Measurements from ENCODE around the gene SYNGAP1. TPM values are rescaled to one million over a fixed set of nuclear protein-coding genes. Genes with fewer than 3 reads are reported as not detected.
A peak's percentile ranks its signal among the peaks of the same experiment; 100 is the strongest.

The SYNGAP1 gene
- total and polyA plus RNA-seq, 9 of the 15 experiments (the other 6 are each of a cell fraction or from before 2014, with no cell fraction given): 0.01 to 22.8 (median 3.2) TPM

DNA sequence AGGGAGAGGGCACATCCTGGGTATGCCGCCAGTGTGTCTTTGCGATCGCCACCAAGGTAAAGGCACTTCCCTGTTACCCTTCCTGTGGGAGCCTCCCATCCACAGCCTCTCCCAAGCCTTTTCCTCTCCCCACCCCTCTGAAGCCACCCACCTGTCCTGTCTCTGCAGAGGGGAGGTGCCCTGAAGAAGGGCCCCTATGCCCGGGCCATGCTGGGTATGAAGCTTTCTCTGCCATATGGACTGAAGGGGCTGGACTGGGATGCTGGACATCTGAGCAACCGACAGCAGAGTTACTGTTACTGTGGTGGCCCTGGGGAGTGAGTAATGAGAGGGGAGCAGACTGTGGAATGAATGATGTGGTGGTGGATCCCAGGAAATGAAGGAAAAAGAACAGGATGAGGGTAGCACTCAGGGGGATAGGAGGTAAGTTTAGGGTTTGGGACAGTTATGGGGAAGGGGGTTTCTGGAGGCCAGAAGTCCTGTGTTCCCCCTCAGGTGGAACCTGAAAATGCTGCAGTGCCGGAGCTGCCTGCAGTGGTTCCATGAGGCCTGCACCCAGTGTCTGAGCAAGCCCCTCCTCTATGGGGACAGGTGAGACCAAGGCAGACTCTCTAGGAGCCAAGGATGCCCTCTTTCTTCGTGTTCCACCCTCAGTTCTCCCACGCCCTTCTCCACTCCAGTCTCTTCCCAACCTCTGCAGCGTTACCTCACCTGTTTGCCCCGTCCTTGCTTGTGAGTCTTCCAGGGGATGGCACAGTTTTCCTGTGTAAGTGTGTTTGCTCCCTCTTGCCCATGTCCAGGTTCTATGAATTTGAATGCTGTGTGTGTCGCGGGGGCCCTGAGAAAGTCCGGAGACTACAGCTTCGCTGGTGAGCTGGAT lies 6.4 kb upstream of the SYNGAP1 start:
- H3K9ac ChIP-seq (ENCODE audit: insufficient read depth in 1 of 2, low read depth in 2 of 2, low read length in 2 of 2): peak overlapping the region in 1 of 2 experiments; percentile 34; a peak in 1 of 4 replicates
- H3K4me3 ChIP-seq: no peak overlapping the region
- H4K20me1 ChIP-seq (replicated peaks; ENCODE audit: control insufficient read depth, insufficient read depth, low read length): peaks cover 5% of the 10 kb centered on the region
- FAIRE-seq (no peak), ATAC-seq (no peak), DNase-seq (ENCODE audit: extremely low read depth in 1 of 4, low spot score in 3 of 4) (no peak)
- H3K4me1 ChIP-seq (replicated peaks in 1 of 2; ENCODE audit: control insufficient read depth in 2 of 2, insufficient read depth in 2 of 2, low read length in 2 of 2): peaks cover 28 to 44% of the 10 kb centered on the region in 2 experiments
- no TSS peak for BruUV-seq (replicated peaks)
- H3K27ac ChIP-seq (ENCODE audit: extremely low read depth, low read depth, low read length): no peak overlapping the region
- H3K4me2 ChIP-seq (ENCODE audit: insufficient read depth, low read length): no peak overlapping the region
- intact Hi-C loops (cut with micrococcal nuclease) (loop anchor here (5.0 kb wide), 1 partner anchor 116 kb away; the partner anchor contains the start of gene RGL2), in situ Hi-C loops (cut with MboI) (no loop called here)
- H3K36me3 ChIP-seq (ENCODE audit: control insufficient read depth, insufficient read depth, low read length): peaks cover 59% of the 10 kb centered on the region
- H3K9me3 ChIP-seq (replicated peaks; ENCODE audit: control insufficient read depth, insufficient read depth, low read depth, low read length): no peaks in the 10 kb centered on the region
- no peaks in the 10 kb centered on the region for H3K9me1 ChIP-seq (ENCODE audit: control insufficient read depth, insufficient read depth, low read length)
- POLR2A ChIA-PET: interaction anchor here (1.6 kb wide), 1 partner anchor 13 kb away, joined by 4 read pairs; no protein-coding TSS in a partner anchor
- 89% methylated on average over 14 of the region's 14 CpGs for WGBS (ENCODE audit: insufficient coverage, low coverage, missing lambda C conversion rate)
- no peaks in the 10 kb centered on the region for H3K27me3 ChIP-seq (ENCODE audit: control insufficient read depth in 2 of 2, insufficient read depth in 2 of 2, low read length in 2 of 2)
- no peak overlapping the region for H2AFZ ChIP-seq (ENCODE audit: low read depth, low read length)
- peaks cover 53% of the 10 kb centered on the region for H3K79me2 ChIP-seq (ENCODE audit: control insufficient read depth, insufficient read depth, low read length)
- CTCF ChIA-PET (ENCODE audit: low intra/inter-chr PET ratio): no interaction called here
- no peak for TF ChIP-seq SIN3A (IDR thresholded peaks at IDR 0.05; ENCODE audit: borderline replicate concordance in 2 of 2, control insufficient read depth in 1 of 2, low read depth in 2 of 2, low read length in 2 of 2)
- no peak for TF ChIP-seq FIP1L1 (IDR thresholded peaks at IDR 0.05; ENCODE audit: low read depth, low read length, poor library complexity, severe bottlenecking)
- no peak for TF ChIP-seq NR2F6 (CRISPR knock-in tag; IDR thresholded peaks at IDR 0.05)
- no peak for TF ChIP-seq ZNF134 (CRISPR knock-in tag; conservative IDR thresholded peaks at IDR 0.05)
- no peak for TF ChIP-seq ZNF324 (CRISPR knock-in tag; IDR thresholded peaks at IDR 0.05)
- TF ChIP-seq, protein P1, sequence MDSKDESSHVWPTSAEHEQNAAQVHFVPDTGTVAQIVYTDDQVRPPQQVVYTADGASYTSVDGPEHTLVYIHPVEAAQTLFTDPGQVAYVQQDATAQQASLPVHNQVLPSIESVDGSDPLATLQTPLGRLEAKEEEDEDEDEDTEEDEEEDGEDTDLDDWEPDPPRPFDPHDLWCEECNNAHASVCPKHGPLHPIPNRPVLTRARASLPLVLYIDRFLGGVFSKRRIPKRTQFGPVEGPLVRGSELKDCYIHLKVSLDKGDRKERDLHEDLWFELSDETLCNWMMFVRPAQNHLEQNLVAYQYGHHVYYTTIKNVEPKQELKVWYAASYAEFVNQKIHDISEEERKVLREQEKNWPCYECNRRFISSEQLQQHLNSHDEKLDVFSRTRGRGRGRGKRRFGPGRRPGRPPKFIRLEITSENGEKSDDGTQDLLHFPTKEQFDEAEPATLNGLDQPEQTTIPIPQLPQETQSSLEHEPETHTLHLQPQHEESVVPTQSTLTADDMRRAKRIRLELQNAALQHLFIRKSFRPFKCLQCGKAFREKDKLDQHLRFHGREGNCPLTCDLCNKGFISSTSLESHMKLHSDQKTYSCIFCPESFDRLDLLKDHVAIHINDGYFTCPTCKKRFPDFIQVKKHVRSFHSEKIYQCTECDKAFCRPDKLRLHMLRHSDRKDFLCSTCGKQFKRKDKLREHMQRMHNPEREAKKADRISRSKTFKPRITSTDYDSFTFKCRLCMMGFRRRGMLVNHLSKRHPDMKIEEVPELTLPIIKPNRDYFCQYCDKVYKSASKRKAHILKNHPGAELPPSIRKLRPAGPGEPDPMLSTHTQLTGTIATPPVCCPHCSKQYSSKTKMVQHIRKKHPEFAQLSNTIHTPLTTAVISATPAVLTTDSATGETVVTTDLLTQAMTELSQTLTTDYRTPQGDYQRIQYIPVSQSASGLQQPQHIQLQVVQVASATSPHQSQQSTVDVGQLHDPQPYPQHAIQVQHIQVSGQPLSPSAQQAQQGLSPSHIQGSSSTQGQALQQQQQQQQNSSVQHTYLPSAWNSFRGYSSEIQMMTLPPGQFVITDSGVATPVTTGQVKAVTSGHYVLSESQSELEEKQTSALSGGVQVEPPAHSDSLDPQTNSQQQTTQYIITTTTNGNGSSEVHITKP (IDR thresholded peaks at IDR 0.05; ENCODE audit: partially characterized antibody): no peak
- no peak for TF ChIP-seq KLF6 (CRISPR knock-in tag; IDR thresholded peaks at IDR 0.05; ENCODE audit: borderline replicate concordance)
- peak; percentile 38 for TF ChIP-seq POLR2A (conservative IDR thresholded peaks at IDR 0.05)
- TF ChIP-seq NCOA4 (IDR thresholded peaks at IDR 0.05; ENCODE audit: partially characterized antibody): no peak
- 0 out of 2 replicates have a peak, but pooled peaks have one; percentile 20 for TF ChIP-seq GABPB1 (CRISPR knock-in tag; IDR thresholded peaks at IDR 0.05)
- TF ChIP-seq, protein P2, sequence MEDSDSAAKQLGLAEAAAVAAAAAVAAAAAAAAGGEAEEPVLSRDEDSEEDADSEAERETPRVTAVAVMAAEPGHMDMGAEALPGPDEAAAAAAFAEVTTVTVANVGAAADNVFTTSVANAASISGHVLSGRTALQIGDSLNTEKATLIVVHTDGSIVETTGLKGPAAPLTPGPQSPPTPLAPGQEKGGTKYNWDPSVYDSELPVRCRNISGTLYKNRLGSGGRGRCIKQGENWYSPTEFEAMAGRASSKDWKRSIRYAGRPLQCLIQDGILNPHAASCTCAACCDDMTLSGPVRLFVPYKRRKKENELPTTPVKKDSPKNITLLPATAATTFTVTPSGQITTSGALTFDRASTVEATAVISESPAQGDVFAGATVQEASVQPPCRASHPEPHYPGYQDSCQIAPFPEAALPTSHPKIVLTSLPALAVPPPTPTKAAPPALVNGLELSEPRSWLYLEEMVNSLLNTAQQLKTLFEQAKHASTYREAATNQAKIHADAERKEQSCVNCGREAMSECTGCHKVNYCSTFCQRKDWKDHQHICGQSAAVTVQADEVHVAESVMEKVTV (CRISPR knock-in tag; IDR thresholded peaks at IDR 0.05): no peak
- TF ChIP-seq PCBP2 (IDR thresholded peaks at IDR 0.05; ENCODE audit: low read depth, low read length, poor library complexity, severe bottlenecking): no peak
- TF ChIP-seq RBFOX2 (IDR thresholded peaks at IDR 0.05; ENCODE audit: low read depth, low read length): peak; percentile 20; the same call in 1 of the 2 replicates
- peak; percentile 61; the same call in 1 of the 2 replicates for TF ChIP-seq POLR2AphosphoS2 (IDR thresholded peaks at IDR 0.05; ENCODE audit: low read length)
- TF ChIP-seq KDM5B (IDR thresholded peaks at IDR 0.05; ENCODE audit: insufficient replicate concordance, low read depth, low read length): peak; percentile 39
- peak; percentile 47 for TF ChIP-seq POLR2B (IDR thresholded peaks at IDR 0.05; ENCODE audit: low read depth, partially characterized antibody)
